Neural crest cell (in vitro differentiated cells): ENCODE measurements around the gene CARMIL3. TPM values are rescaled to one million over a fixed set of nuclear protein-coding genes. Genes with fewer than 3 reads are reported as not detected.
"Not testable (repeated sequence)": the region's sequence is repeated elsewhere in the genome, so short reads cannot be mapped to it uniquely, and the experiment has no call there.

Experiments
- DNase-seq: peaks from one replicate; pipeline ENCODE4 v3.0.0; 2021; ENCODE audit warnings: low read depth, mixed read lengths, low spot score
- H3K27ac Mint-ChIP-seq: one replicate; pipeline ENCODE4 v1.8.0; 2021; ENCODE audit warnings: mild to moderate bottlenecking, mixed read lengths; ENCODE audit not compliant: unreplicated experiment
- H3K27me3 Mint-ChIP-seq: 2 replicates; pipeline ENCODE4 v1.8.0; 2021; ENCODE audit warnings: low read depth, mild to moderate bottlenecking, mixed read lengths
- H3K36me3 Mint-ChIP-seq: 2 replicates; pipeline ENCODE4 v1.8.0; 2021; ENCODE audit warnings: low read depth, mild to moderate bottlenecking, mixed read lengths
- H3K4me1 Mint-ChIP-seq: 2 replicates; pipeline ENCODE4 v1.8.0; 2021; ENCODE audit warnings: mixed read lengths
- H3K4me3 Mint-ChIP-seq: one replicate; pipeline ENCODE4 v1.8.0; 2021; ENCODE audit warnings: mild to moderate bottlenecking, mixed read lengths
- H3K9me3 Mint-ChIP-seq: 2 replicates; pipeline ENCODE4 v1.8.0; 2021; ENCODE audit warnings: mixed read lengths
- CTCF ChIP-seq: fragments of 200-600 bp; sonication (generic); conservative IDR thresholded peaks from 2 replicates; pipeline ENCODE4 v1.5.0; 2021; ENCODE audit warnings: antibody characterized with exemption, mild to moderate bottlenecking
- total RNA-seq: library from RNA; stranded (reverse); gene quantifications from 2 replicates; pipeline ENCODE4 v1.2.1, GENCODE V29; 2021

The CARMIL3 gene
- total RNA-seq, 1 donor from 2014 or later, result 9.4 TPM

GRCh38 chr14:24100197-24100981, 48.6 kb downstream of the CARMIL3 start:
- Mint-ChIP-seq H3K4me1 (peaks cover 5% of the 10 kb centered on the region), H3K9me3 (no peaks in the 10 kb centered on the region), H3K27me3 (no peaks in the 10 kb centered on the region), H3K36me3 (peaks cover 5% of the 10 kb centered on the region), H3K4me3 (peak overlapping the region; percentile 7), H3K27ac (no peak overlapping the region)
- DNase-seq, result no peak
- no peak for TF ChIP-seq CTCF

- peaks cover 5% of the 10 kb centered on the region for H3K36me3 Mint-ChIP-seq
- no peak overlapping the region for H3K4me3 Mint-ChIP-seq
- no peaks in the 10 kb centered on the region for H3K27me3 Mint-ChIP-seq
- no peaks in the 10 kb centered on the region for H3K9me3 Mint-ChIP-seq
- no peak for DNase-seq
- peaks cover 2% of the 10 kb centered on the region for H3K4me1 Mint-ChIP-seq
- no peak for TF ChIP-seq CTCF
- H3K27ac Mint-ChIP-seq, result no peak overlapping the region
These were observed 49.2 kb downstream of the CARMIL3 start for GRCh38 chr14:24100982-24101494.

- H3K9me3 Mint-ChIP-seq, result no peaks in the 10 kb centered on the region
- H3K36me3 Mint-ChIP-seq, result peaks cover 5% of the 10 kb centered on the region
- peaks cover 4% of the 10 kb centered on the region for H3K4me1 Mint-ChIP-seq
- no peak overlapping the region for H3K27ac Mint-ChIP-seq
- DNase-seq, result no peak
- TF ChIP-seq CTCF, result no peak
- H3K27me3 Mint-ChIP-seq, result no peaks in the 10 kb centered on the region
- no peak overlapping the region for H3K4me3 Mint-ChIP-seq
These were observed 50.7 kb downstream of the CARMIL3 start for GRCh38 chr14:24102357-24103048.

GRCh38 chr14:24103451-24103850, 51.6 kb downstream of the CARMIL3 start:
- Mint-ChIP-seq H3K36me3 (peaks cover 5% of the 10 kb centered on the region), H3K27me3 (no peaks in the 10 kb centered on the region), H3K4me3 (no peak overlapping the region), H3K9me3 (no peaks in the 10 kb centered on the region), H3K4me1 (peaks cover 4% of the 10 kb centered on the region), H3K27ac (no peak overlapping the region)
- DNase-seq, result no peak
- TF ChIP-seq CTCF, result no peak

- H3K4me3 Mint-ChIP-seq, H3K27ac Mint-ChIP-seq, H3K27me3 Mint-ChIP-seq, DNase-seq, H3K36me3 Mint-ChIP-seq, H3K9me3 Mint-ChIP-seq: not testable (repeated sequence)
- H3K4me1 Mint-ChIP-seq, result peaks cover 10% of the 10 kb centered on the region
These were observed 53.9 kb downstream of the CARMIL3 start for GRCh38 chr14:24105609-24106239.
